GM18517 (cell line): ENCODE data around the gene GAL.

Source experiments
- ATAC-seq: cut with Tn5 transposase; IDR thresholded peaks from one replicate; pipeline ENCODE4 v1.9.1; 2021; ENCODE audit warnings: mild to moderate bottlenecking, moderate library complexity; ENCODE audit not compliant: unreplicated experiment

Gene GAL

GRCh38 chr11:68680541-68681231, 3.7 kb upstream of the GAL start:
- ATAC-seq, result no peak

DNA sequence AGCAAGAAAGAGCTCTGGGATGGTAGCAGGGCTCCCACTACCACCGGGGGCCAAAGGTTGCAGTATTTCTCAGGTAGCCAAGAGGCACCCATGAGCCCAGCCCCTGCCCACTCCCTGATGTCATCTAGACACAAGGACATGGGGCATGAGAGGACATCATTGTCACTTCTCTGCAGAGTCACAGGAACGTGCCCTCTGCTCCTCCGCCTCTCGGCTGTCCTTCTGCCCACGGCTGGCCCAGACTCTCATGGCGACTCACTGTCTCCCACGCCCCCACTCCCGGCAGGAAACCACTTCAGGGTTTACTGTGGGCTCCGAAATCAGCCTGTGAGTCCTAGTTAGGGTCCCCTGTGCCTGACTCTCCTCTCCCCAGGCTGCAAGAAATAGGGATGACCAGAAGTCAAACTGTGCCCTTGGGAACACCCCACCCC, 1.8 kb upstream of the GAL start:
- no peak for ATAC-seq

GRCh38 chr11:68683121-68683520, 1.2 kb upstream of the GAL start:
- no peak for ATAC-seq

- no peak for ATAC-seq
Observed at GRCh38 chr11:68683536-68684384, 584 bp upstream of the GAL start.

DNA sequence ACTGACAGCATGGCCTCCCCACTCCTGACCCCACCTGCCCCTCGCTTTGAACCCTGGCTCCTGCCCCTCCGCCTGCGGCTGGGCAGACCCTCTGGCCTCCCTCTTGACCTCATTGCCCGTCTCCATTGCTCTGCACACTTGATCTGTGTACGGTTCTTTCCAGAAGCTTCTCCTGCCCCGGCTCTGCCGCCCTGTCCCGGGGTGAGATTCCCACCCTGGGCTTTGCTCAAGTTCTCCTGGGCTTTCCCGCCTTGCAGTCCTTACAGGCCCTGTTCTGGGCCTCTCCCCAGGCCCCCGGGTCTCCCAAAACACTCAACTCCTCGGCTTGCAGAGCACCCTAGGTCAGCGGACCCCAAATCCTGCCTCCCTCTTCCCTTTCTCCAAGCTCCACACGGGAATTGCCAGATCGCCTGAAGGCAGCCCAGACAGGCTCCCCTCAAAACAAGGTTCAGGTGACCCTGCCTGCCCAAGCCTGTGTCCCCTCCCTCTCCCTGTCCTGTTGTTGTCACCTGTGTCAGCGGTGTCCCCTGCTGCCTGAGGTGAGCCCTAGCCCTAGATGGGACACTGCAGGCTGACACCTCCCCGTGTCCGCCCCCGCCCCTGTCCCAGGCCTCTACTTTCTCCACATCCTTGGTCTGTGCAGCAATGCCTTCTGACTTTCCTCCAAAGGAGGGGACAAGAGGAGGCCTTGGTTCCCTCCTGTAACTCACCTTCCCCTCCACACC, 1.5 kb downstream of the GAL start:
- no peak for ATAC-seq

GRCh38 chr11:68686486-68686885, 2.1 kb downstream of the GAL start:
- no peak for ATAC-seq

GRCh38 chr11:68687311-68687710, 3.0 kb downstream of the GAL start:
- ATAC-seq, result no peak

DNA sequence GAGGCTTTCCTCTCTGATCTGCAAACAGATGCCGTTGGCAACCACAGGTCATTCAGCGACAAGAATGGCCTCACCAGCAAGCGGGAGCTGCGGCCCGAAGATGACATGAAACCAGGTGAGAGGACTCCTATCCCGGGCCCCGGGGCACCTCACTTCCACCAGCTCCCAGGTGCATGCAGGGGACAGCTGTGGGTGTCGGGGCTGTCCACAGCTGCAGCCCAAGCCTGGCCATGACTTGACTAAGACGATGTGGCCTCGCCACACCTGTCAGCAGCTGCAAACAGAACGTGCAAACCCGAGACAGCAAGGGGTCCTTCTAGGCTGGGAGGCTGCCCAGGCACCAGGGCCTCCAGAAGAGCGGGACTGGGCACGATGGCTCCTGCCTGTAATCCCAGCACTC, 3.6 kb downstream of the GAL start:
- ATAC-seq, result no peak

- no peak for ATAC-seq
Observed at GRCh38 chr11:68688881-68689280, 4.5 kb downstream of the GAL start.

DNA sequence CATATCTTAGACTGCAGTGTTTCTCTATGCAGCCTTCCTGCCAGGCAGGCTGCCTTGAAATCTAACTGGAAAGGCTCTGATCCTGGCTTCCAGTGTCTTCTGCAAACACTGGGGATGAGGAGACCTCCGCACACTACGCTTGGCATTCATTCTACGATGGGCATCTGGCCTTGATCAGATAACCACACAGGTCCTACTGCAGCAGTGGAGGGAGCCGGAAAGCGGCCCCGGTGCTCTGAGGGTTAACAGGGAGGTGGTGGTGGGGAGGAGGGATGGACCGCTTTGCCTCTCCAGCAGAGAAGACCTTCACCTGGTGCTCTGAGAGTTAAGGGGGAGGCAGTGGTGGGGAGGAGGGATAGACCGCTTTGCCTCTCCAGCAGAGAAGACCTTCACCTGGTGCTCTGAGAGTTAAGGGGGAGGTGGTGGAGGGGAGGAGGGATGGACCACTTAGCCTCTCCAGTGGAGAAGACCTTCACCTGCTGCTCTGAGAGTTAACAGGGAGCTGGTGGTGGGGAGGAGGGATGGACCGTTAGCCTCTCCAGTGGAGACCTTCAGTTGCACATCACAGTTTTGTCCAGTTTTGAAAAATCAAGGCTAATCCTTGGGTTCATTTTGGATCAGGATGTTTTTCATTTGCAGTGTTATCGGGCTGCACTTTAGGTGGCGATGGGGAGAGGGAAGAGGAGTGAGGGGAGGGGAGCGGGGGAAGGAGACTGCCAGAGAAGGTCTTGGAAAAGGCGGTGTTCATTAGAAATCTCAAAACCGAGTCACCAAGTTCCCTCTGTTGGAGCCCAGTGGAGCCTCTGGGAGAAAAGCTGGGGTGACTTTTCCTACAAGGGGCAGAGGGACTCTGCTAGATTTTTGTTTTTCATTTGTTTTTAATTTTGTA, 5.6 kb downstream of the GAL start:
- no peak for ATAC-seq

- no peak for ATAC-seq
Observed at GRCh38 chr11:68690671-68691401, 6.5 kb downstream of the GAL start.

GRCh38 chr11:68691402-68691784, 7.0 kb downstream of the GAL start:
- no peak for ATAC-seq

DNA sequence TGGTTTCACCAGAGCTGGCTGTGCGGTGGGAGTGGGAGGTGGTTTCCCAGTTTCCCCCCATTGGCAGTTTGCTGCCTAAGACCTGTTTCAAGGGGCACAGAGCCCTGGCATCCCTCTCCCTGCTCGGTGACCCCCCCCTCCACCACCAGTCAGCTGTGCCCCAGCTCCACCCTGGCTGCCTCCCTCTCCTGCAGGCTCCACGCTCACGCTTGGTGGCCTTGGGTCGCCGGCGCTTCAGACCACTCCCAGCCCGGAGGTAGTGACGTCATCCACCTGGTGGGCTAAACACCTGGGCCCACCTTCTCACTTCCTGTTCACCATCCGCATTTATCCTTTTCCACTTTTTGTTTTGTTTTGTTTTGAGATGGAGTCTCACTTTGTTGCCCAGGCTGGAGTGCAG, 7.8 kb downstream of the GAL start:
- ATAC-seq, result no peak

GRCh38 chr11:68692871-68693483, 8.6 kb downstream of the GAL start:
- ATAC-seq, result no peak

GRCh38 chr11:68693484-68693882, 9.1 kb downstream of the GAL start:
- no peak for ATAC-seq

- no peak for ATAC-seq
Observed at GRCh38 chr11:68694431-68695297, 10.3 kb downstream of the GAL start.

- no peak for ATAC-seq
Observed at GRCh38 chr11:68695531-68695930, 11.2 kb downstream of the GAL start.

GRCh38 chr11:68698993-68699392, 14.6 kb downstream of the GAL start:
- ATAC-seq, result no peak

GRCh38 chr11:68704887-68705286, 20.5 kb downstream of the GAL start:
- no peak for ATAC-seq
